K562 (cell line): ENCODE results near the gene GIGYF1. TPM values are rescaled to one million over a fixed set of nuclear protein-coding genes. Genes with fewer than 3 reads are reported as not detected.
"Not testable (repeated sequence)": the region's sequence is repeated elsewhere in the genome, so short reads cannot be mapped to it uniquely, and the experiment has no call there.

Experiments used
- ATAC-seq: fragments of 200-7000 bp; cut with Tn5 transposase; 3 replicates; pipeline ENCODE4 v1.9.1; 2020; ENCODE audit warnings: moderate library complexity
- BruUV-seq: library from RNA; stranded (reverse); fragments of 400-500 nt; replicated peaks from 2 replicates; lab custom pipeline; 2021; lab: Mats Ljungman, UMichigan
- CTCF ChIA-PET: fragments of 300-600 bp; formaldehyde crosslinking; extraction: SDS; loops from one replicate; lab custom pipeline; 2021; ENCODE audit warnings: low intra/inter-chr PET ratio; lab: Yijun Ruan, JAX
- POLR2A ChIA-PET: fragments of 300-600, 350-650 bp; sonication (Branson Sonifier 250); formaldehyde crosslinking; extraction: SDS; loops from one replicate; lab custom pipeline; 2021; ENCODE audit warnings: antibody characterized with exemption, inconsistent platforms; lab: Yijun Ruan, JAX
- DNase-seq, 4 experiments: peaks; one replicate each; pipeline versions ENCODE4 v3.0.0 to v3.0.0-alpha.2; 2011 to 2018; ENCODE audit warnings: low spot score in 3 of 4, mixed read lengths in 3 of 4; ENCODE audit errors: extremely low read depth in 1 of 4
- FAIRE-seq: peaks from 2 replicates; lab custom pipeline; 2011; peaks lifted over from hg19 to GRCh38; lab: Jason Lieb, UNC
- H2AFZ ChIP-seq: 2 replicates; pipeline ENCODE4 v1.6.0; 2011; ENCODE audit warnings: low read depth, low read length, control low read depth, inconsistent platforms
- H3K27ac ChIP-seq: fragments of 200-600 bp; 3 replicates; pipeline ENCODE4 v1.8.0; 2011; ENCODE audit warnings: low read depth, mild to moderate bottlenecking, control low read depth, inconsistent platforms, low read length, moderate library complexity, mixed read lengths; ENCODE audit errors: extremely low read depth
- H3K27me3 ChIP-seq, 2 experiments: fragments of 300-600 bp in 1 of 2; 2 replicates in 1 of 2; 3 replicates in 1 of 2; pipeline versions ENCODE4 v1.6.0 to v1.8.0; 2011; ENCODE audit warnings: inconsistent platforms in 2 of 2, low read length in 2 of 2, mild to moderate bottlenecking in 1 of 2, mixed read lengths in 1 of 2, moderate library complexity in 1 of 2; ENCODE audit not compliant: control insufficient read depth in 2 of 2, insufficient read depth in 2 of 2
- H3K36me3 ChIP-seq: fragments of 300-600 bp; 3 replicates; pipeline ENCODE4 v1.8.0; 2011; ENCODE audit warnings: mild to moderate bottlenecking, low read length, inconsistent platforms; ENCODE audit not compliant: control insufficient read depth, insufficient read depth
- H3K4me1 ChIP-seq, 2 experiments: fragments of 200-600 bp in 1 of 2; replicated peaks in 1 of 2; 2 replicates in 1 of 2; 3 replicates in 1 of 2; pipeline versions ENCODE4 v1.5.1 to v1.8.0; 2011; ENCODE audit warnings: inconsistent platforms in 2 of 2, low read length in 2 of 2, mild to moderate bottlenecking in 1 of 2, mixed read lengths in 1 of 2, moderate library complexity in 1 of 2; ENCODE audit not compliant: control insufficient read depth in 2 of 2, insufficient read depth in 2 of 2
- H3K4me2 ChIP-seq: 2 replicates; pipeline ENCODE4 v1.6.1; 2011; ENCODE audit warnings: low read length, control low read depth, inconsistent platforms, mixed read lengths; ENCODE audit not compliant: insufficient read depth
- H3K4me3 ChIP-seq: fragments of 200-600 bp; sonication (generic), shearing (Covaris generic); 2 replicates; pipeline ENCODE4 v1.5.1; 2016; ENCODE audit warnings: control low read depth, inconsistent platforms
- H3K79me2 ChIP-seq: fragments of 200-600 bp; 3 replicates; pipeline ENCODE4 v1.8.0; 2011; ENCODE audit warnings: low read length, inconsistent platforms; ENCODE audit not compliant: control insufficient read depth, insufficient read depth
- H3K9ac ChIP-seq, 2 experiments: 2 replicates each; pipeline versions ENCODE4 v1.6.0 to v1.6.1; 2011; ENCODE audit warnings: low read depth in 2 of 2, low read length in 2 of 2, control low read depth in 1 of 2, inconsistent platforms in 1 of 2, mild to moderate bottlenecking in 1 of 2, mixed read lengths in 1 of 2; ENCODE audit not compliant: insufficient read depth in 1 of 2
- H3K9me1 ChIP-seq: one replicate; pipeline ENCODE4 v1.6.0; 2011; ENCODE audit warnings: inconsistent platforms, mild to moderate bottlenecking, low read length, moderate library complexity; ENCODE audit not compliant: control insufficient read depth, insufficient read depth
- H3K9me3 ChIP-seq: replicated peaks from 2 replicates; pipeline ENCODE4 v1.5.1; 2011; ENCODE audit warnings: low read depth, low read length, inconsistent platforms; ENCODE audit not compliant: control insufficient read depth, insufficient read depth
- H4K20me1 ChIP-seq: replicated peaks from 2 replicates; pipeline ENCODE4 v1.6.1; 2011; ENCODE audit warnings: low read length, inconsistent platforms, mixed read lengths; ENCODE audit not compliant: control insufficient read depth, insufficient read depth
- BCOR ChIP-seq: fragments of 450-650 bp; IDR thresholded peaks from 2 replicates; pipeline ENCODE4 v1.6.1; 2016
- HDAC6 ChIP-seq: IDR thresholded peaks from 2 replicates; pipeline ENCODE4 v1.6.1; 2012; ENCODE audit warnings: low read depth, mild to moderate bottlenecking, control low read depth, inconsistent platforms, low read length, moderate library complexity
- KDM1A ChIP-seq, 2 experiments: fragments of 450-650 bp; IDR thresholded peaks; 2 replicates each; pipeline ENCODE4 v1.6.1; 2016; ENCODE audit warnings: mild to moderate bottlenecking in 2 of 2
- NUFIP1 ChIP-seq: fragments of 450-650 bp; IDR thresholded peaks from 2 replicates; pipeline ENCODE4 v1.6.1; 2018; ENCODE audit not compliant: partially characterized antibody
- RBM25 ChIP-seq: fragments of 200-400 bp; formaldehyde crosslinking; IDR thresholded peaks from 2 replicates; pipeline ENCODE4 v1.6.1; 2018; ENCODE audit warnings: low read length, low read depth, moderate library complexity; ENCODE audit not compliant: severe bottlenecking
- ZNF121 ChIP-seq: sonication (generic); formaldehyde crosslinking; conservative IDR thresholded peaks from 2 replicates; pipeline ENCODE4 v1.8.0; 2022; ENCODE audit warnings: missing genetic modification reagents
- WGBS: fragments of 100-300 bp; shearing (Covaris generic); methylation state at CpG from one replicate; pipeline ENCODE4 v1.1.6; 2016; ENCODE audit warnings: low coverage, mixed read lengths; ENCODE audit not compliant: insufficient coverage; ENCODE audit errors: missing lambda C conversion rate; 5-methylcytosine and 5-hydroxymethylcytosine counted together
- in situ Hi-C: fragments of 300-500 bp; cut with MboI; formaldehyde crosslinking; loops from 4 replicates; pipeline ENCODE4 v1.15.0; 2018; ENCODE audit warnings: inconsistent platforms, mixed read lengths
- intact Hi-C: fragments of 100-400 bp; cut with micrococcal nuclease; formaldehyde crosslinking; loops from 2 replicates; pipeline ENCODE4 v1.14.2; 2022
- polyA plus RNA-seq, 8 experiments: library from polyadenylated mRNA; depleted of rRNA in 4 of 8; stranded (reverse) in 5 of 8; unstranded in 3 of 8; fragments of >200 nt; fragmentation: Nextera tagmentation in 2 of 8; fragmentation: Illumina TruSeq in 1 of 8; extraction: Ambion mirVana in 2 of 8; extraction: Trizol in 1 of 8; gene quantifications; 2 replicates each; pipeline versions ENCODE4 v1.2.1 to v1.2.3, GENCODE V29; 2011 to 2014; ENCODE audit warnings: inconsistent platforms in 1 of 8, missing spikeins in 1 of 8
- total RNA-seq, 7 experiments: library from RNA; depleted of rRNA in 6 of 7; stranded (reverse); fragments of >200 nt in 6 of 7; fragmentation: Illumina TruSeq in 2 of 7; extraction: Trizol in 2 of 7; gene quantifications; 2 replicates each; pipeline versions ENCODE4 v1.2.1 to v1.2.3, GENCODE V29; 2011 to 2021; ENCODE audit warnings: low replicate concordance in 1 of 7

The GIGYF1 gene
- total and polyA plus RNA-seq, 9 of the 15 experiments (the other 6 are each of a cell fraction or from before 2014, with no cell fraction given): 0.56 to 76.2 (median 16.8) TPM

DNA sequence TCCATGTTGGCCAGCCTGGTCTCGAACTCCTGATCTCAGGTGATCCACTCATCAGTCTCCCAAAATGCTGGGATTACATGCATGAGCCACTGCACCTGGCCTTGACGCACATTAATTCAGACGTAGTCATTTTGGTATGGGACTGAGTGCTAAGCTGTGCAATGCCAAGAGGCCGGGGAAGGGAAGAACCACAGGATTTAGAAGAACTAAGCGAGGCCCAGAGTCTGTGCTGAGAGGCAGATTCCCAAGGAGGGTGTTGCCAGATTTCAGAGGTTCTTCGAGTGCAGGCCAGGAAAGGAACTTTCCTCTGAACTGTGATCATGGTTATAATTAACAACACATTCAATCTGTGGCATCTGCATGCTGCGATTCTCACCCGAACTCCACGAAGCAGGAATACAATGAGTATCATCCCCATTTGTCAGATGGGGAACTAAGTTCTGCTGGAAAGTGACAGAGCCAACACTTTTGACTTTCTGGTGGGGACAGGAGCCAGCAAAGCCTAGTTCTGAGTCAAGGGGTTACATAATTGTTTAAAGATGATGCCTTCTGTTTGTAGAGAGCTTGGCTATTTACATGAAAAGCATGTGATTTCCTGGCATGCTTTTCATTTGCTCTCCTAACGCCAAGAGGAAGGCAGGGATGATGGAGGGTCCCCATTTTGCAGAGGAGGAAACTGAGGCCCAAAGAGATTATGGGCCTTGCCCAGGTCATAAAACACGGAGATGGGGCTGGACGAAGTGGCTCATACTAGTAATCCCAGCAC is 33.1 kb upstream of the GIGYF1 start (continued):
- TF ChIP-seq HDAC6 (no peak), NUFIP1 (no peak)

DNA sequence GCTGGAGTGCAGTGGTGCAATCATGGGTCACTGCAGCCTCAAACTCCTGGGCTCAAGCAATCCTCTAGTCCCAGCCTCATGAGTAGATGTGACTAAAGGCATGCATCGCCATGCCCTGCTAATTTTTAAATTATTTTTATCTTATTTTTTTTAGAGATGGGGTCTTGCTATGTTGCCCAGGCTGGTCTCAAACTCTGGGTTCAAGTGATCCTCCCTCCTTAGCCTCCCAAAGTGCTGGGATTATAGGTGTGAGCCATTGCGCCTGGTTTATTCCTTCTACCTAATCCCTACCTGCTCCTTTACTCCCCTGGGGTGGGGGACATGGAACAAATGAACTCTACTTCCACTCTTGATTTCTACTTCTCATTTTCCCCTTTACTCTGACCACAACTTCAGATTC is 30.3 kb upstream of the GIGYF1 start:
- H3K27ac ChIP-seq, H3K9me3 ChIP-seq, H3K36me3 ChIP-seq, H4K20me1 ChIP-seq, POLR2A ChIA-PET, BruUV-seq, H3K9me1 ChIP-seq, H2AFZ ChIP-seq, H3K9ac ChIP-seq, in situ Hi-C loops: not testable (repeated sequence)
- 48% methylated on average over 2 of the region's 2 CpGs for WGBS
- CTCF ChIA-PET: interaction anchor here (1.5 to 2.2 kb wide), 2 partner anchors 19 to 254 kb away, joined by 7 to 16 read pairs; partner anchors contain the start of gene POP7
- intact Hi-C loops: loop anchor here (2.0 to 10.0 kb wide), 3 partner anchors 160 to 320 kb away; no protein-coding TSS in a partner anchor
- H3K4me1 ChIP-seq: peaks cover 6 to 30% of the 10 kb centered on the region in 2 experiments; a peak in 3 of 5 replicates
- peak; percentile 37 for TF ChIP-seq RBM25
- TF ChIP-seq KDM1A (IDR thresholded peaks at IDR 0.05): 0 out of 4 replicates have a peak, but pooled peaks of 1 of the 2 experiments have one; percentile 12
- peak; percentile 89 for TF ChIP-seq ZNF121 (CRISPR knock-in tag)
- TF ChIP-seq BCOR: peak; percentile 64
- TF ChIP-seq, all 486 proteins: peak for 4; not testable (repeated sequence) for 482
- ATAC-seq, FAIRE-seq, H3K4me3 ChIP-seq, H3K79me2 ChIP-seq, H3K4me2 ChIP-seq, DNase-seq: not testable (repeated sequence)
- H3K27me3 ChIP-seq: peaks cover 4 to 24% of the 10 kb centered on the region in 2 experiments; a peak in 4 of 5 replicates
